Femur (tissue), 1 donor: ENCODE results near the gene TPPP3.
A peak's percentile ranks its signal among the peaks of the same experiment; 100 is the strongest.
"Not testable (repeated sequence)": the region's sequence is repeated elsewhere in the genome, so short reads cannot be mapped to it uniquely, and the experiment has no call there.

ENCODE experiments used
- DNase-seq: peaks from one replicate; pipeline ENCODE4 v3.0.0-alpha.2; 2017

Gene TPPP3

GRCh38 chr16:67425580-67425979, 32.3 kb upstream of the TPPP3 start:
- DNase-seq: no peak

DNA sequence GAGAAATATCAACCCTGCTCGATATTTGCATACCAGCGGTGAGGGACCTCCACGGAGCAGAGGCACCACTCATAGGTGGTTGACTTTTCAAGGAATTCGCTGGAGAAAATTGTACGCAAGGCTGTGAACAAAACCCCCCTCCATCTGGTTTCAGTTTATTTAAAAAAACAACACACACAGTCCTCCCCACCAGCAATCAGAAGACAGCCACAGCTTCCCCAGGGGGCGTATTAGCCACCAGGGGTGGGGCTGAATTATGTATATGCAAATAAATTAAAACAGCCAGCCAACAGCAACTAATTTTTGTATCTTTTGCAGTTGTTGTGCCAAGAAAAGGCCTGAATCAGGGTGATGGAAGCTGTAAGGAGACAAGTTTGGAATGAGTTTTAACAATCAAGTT, 31.8 kb upstream of the TPPP3 start:
- no peak for DNase-seq

DNA sequence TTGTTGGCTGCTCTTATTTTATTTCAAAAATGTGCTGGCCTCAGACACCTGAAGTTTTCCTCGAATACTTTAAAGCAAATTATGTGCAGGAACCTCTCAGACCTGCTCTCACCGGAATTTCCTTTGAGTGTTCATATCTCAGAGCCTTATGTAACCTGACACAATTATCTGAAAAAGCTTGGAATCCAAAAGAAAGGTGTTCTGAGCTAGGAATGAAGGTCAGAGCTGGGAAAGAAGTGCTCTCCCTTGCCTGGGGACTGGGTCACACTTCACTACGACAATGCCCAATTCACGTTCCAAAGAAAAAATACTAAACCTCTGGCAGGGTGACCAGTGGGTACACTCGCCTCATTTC, 30.9 kb upstream of the TPPP3 start:
- DNase-seq: no peak

GRCh38 chr16:67423611-67424260, 30.4 kb upstream of the TPPP3 start:
- DNase-seq: no peak

DNA sequence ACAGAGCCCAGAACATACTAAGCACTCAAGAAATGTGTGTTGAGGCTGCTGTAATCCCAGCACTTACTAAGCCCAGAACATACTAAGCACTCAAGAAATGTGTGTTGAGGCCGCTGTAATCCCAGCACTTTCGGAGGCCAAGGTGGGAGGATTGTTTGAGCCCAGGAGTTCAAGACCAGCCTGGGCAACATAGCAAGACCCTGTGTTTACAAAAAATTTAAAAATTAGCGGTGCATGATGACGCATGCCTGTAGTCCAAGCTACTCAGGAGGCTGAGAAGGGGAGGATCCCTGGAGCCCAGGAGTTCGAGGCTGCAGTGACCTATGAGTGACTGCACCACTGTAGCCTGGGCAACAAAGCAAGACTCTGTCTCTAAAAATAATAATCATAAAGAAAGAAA, 29.7 kb upstream of the TPPP3 start:
- no peak for DNase-seq

DNA sequence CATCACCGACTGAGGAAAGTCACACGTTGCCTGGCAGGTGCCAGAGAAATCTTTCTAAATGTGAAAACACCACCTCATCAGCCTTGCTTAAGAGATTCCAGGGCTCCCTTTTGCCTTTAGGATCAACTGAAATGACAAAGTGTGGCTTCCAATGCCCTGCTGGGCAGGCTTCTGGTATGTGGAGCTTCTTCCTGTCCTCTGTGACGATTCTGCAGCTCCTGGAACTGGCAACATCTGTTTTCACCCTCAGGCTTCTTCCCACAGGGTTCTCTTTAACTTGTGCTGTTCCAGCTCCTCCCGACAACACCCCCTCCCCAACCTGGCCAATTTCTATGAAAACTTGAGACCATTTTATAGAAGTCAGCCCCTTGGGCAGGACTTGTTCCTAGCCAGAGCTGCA, 27.7 kb upstream of the TPPP3 start:
- DNase-seq: no peak

- no peak for DNase-seq
These were observed 26.6 kb upstream of the TPPP3 start for GRCh38 chr16:67419931-67420330.

DNA sequence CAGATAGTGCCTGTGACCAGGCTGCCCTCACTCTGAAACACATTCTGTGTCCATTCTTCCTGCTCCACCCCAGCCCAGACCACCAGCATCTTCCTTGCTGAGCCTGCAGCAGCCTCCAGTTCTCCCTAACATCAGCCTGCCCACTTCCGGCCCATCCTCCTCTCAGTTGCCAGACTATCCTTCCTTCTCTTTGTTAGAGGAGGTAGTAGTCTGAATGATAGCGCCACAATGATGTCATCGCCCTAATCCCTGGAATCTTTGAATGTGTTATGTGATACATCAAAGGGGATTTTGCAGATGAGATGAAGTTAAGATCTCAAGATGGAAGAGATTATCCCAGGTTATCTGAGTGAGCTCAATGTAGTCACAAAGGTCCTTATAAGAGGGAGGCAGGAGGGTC, 26.2 kb upstream of the TPPP3 start:
- no peak for DNase-seq

DNA sequence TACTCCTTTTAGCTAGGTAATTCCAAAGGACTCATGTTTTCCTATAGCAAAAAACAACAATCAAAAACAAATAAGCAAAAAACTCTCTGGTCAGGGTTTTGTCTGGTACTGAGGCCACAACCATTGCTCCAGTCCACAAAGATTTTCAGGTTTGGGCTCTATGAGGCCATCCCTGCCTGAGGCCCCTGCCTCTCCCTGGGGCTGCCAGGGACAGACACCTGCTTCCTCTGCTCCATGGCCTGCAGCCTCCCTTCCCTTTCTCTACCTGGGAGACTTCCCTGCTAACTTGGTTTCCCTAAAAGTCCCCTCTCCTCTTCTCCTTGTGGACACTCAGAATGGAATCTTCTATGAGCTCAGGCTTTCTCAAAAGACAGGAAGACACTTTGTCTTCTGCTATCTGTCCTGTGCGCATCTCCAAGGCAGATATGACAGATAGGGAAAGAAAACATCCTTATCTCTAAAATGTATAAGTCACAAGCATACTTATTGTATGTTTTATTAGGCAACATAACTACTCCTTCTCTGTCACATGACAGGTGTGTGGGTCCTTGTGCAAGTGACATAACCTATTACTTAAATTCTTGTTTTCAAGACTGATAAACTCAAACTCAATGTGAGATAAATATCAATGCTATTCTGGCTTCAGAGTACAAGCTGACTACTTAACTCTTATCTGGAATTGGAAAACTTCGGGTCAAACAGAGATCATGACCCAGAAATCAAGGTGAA, 24.2 kb upstream of the TPPP3 start:
- DNase-seq: no peak

GRCh38 chr16:67415872-67416793, 22.8 kb upstream of the TPPP3 start, which contains the start of gene ZDHHC1:
Gene ZDHHC1, minus strand, starts transcription at chr16:67416477. Its CDS starts 8,702 bp downstream, at chr16:67407775.
- peak; percentile 88 for DNase-seq

GRCh38 chr16:67415421-67415820, 22.1 kb upstream of the TPPP3 start:
- not testable (repeated sequence) for DNase-seq

- no peak for DNase-seq
These were observed 20.9 kb upstream of the TPPP3 start for GRCh38 chr16:67413978-67414911.

GRCh38 chr16:67412294-67412693, 19.0 kb upstream of the TPPP3 start:
- no peak for DNase-seq

GRCh38 chr16:67411339-67411738, 18.0 kb upstream of the TPPP3 start:
- DNase-seq: no peak

- DNase-seq: no peak
These were observed 16.3 kb upstream of the TPPP3 start for GRCh38 chr16:67409631-67410030.

DNA sequence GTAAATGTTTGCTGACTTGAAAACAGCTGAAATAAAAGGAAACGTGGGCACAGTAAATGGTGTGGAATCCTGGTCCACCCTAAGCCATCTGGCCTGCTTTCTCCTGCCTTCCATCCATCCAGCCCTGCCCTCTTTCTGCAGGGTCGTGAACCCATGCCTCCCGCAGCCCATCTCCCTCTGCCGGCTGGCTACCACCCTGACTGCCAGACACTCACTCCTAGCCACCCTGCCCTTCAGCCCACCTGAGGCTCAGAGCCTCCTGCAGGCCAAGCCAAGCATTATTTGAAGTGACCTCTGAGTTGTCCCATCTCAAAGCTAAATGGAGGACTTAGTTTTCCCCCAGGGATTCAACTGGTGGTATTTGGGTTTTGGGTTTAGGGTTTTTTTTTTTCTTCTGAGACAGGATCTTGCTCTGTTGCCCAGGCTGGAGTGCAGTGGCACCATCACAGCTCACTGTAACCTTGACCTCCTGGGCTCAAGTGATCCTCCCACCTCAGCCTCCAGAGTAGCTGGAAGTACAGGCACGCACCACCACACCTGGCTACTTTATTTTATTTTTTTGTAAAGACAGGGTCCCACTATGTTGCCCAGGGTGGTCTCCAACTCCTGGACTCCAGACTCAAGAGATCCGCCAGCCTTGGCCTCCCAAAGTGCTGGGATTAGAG, 14.6 kb upstream of the TPPP3 start:
- DNase-seq: no peak

DNA sequence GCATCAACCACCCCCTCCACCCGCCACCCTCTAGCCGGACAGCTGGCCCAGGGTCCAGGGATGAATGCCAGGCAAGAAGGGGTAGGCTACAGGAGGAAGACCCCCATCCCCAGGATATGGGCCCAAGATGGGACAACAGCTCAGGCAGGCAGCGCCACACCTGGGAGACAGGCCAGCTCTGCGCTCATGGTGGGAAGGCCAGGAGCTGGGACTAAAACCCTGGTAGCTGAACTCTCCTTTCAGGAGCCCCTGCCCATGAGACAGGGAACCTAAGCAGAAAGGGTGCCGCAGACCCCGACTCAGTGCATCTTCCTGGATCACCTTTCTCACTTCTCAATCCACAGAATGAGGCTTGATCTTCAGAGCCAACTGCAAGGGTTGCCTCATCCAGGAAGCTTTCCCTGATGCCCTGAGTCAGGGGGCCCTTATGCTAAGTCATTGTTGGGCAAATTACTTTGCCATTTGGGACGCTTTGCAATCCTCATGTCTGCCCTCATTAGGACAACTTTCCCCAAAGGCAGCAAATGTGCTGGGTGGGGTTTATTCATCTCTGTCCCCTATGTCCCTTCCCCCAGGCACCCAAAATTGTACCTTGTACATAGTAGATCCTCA, 14.0 kb upstream of the TPPP3 start:
- DNase-seq: no peak

DNA sequence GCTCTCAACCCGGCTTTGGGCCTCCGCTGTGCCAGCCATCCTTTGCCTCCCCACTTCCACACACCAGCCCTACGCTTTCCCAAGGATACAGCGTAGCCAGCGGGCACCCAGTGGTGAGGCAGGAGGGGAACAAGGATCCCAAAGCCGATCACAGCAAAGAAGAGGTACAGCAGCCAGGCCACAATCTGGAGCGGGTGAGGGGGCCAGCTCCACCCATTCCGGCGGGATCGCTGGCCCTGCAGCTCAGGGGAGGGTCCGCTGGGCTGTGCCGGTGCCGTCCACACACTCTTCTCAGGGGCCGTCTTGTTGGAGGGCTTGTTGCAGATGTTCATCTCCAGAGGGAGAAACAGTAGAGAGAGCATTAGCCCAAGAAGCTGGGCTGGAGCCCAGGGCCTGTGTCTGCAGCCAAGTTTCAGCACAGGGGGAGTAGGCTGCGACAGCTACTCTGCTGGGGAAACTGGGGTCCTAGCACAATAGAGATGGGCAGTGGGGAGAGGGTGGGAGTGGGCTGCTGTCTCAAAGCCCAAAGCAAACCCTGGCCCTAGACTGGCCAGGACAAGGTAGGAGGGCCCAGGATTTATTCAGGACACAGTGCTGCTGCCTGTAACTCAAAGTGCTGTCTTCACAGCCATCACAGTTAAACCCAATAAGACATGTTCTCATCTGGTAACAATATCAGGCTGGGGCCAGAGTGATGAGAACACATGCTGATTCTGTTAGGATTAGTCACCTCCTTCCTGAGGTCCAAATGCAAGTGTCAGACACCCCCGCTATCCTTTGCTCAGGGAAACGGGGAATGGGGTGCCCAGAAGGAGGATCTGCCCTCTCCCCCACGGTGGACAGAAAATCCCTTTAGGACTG, 13.0 kb upstream of the TPPP3 start:
- DNase-seq: peak; percentile 87

GRCh38 chr16:67405336-67405735, 12.0 kb upstream of the TPPP3 start:
- DNase-seq: no peak

- DNase-seq: no peak
These were observed 11.5 kb upstream of the TPPP3 start for GRCh38 chr16:67404740-67405226.
